Vagina (tissue), 2 donors: Measurements from ENCODE around the gene QARS1.

Source experiments
- CTCF ChIP-seq, 3 experiments: fragments of 450-650 bp in 2 of 3; fragments of 200-600 bp in 1 of 3; sonication (generic) in 1 of 3; IDR thresholded peaks; one replicate each; pipeline ENCODE4 v1.5.1; 2017 to 2019; ENCODE audit warnings: antibody characterized with exemption in 3 of 3, mild to moderate bottlenecking in 2 of 3, moderate library complexity in 2 of 3
- POLR2A ChIP-seq, 2 donors: fragments of 450-650 bp; IDR thresholded peaks; one replicate each; pipeline ENCODE4 v1.6.1; 2017; ENCODE audit warnings: antibody characterized with exemption in 2 of 2, mild to moderate bottlenecking in 2 of 2, moderate library complexity in 2 of 2
- POLR2AphosphoS5 ChIP-seq, 2 donors: sonication (generic); formaldehyde crosslinking; IDR thresholded peaks; one replicate each; pipeline ENCODE4 v1.9.0; 2017; ENCODE audit warnings: antibody characterized with exemption in 2 of 2, mild to moderate bottlenecking in 2 of 2, low read depth in 1 of 2; ENCODE audit not compliant: insufficient read depth in 1 of 2

- TF ChIP-seq CTCF (IDR thresholded peaks at IDR 0.05) (no peak), POLR2A (IDR thresholded peaks at IDR 0.05) (no peak), POLR2AphosphoS5 (IDR thresholded peaks at IDR 0.05; ENCODE audit: insufficient read depth in 1 of 2, low read depth in 1 of 2) (no peak)
Observed at GRCh38 chr3:49140080-49140479, 35.5 kb upstream of the QARS1 start.
